Measurements from ENCODE around the gene PEG3.

PEG3 gene

GRCh38 chr19:56839652-56840450 is 675 bp downstream of the PEG3 start:
- Histone ChIP-seq H3K79me1 (ENCODE audit: low read length) (peaks cover 2% of the 10 kb centered on the region), H3K79me2 (ENCODE audit: control insufficient read depth, insufficient read depth, low read length, poor library complexity) (no peaks in the 10 kb centered on the region), H3K27me3 (ENCODE audit: insufficient read depth, low read length) (no peaks in the 10 kb centered on the region), H4K91ac (ENCODE audit: low read depth, low read length) (peak overlapping the region; percentile 37), H3K36me3 (ENCODE audit: control insufficient read depth in 1 of 2, insufficient read depth in 2 of 2, low read length in 2 of 2) (peaks cover 0 to 4% of the 10 kb centered on the region in 2 experiments), H2BK5ac (ENCODE audit: low read depth, low read length, poor library complexity) (peak overlapping the region; percentile 18), H3K23ac (ENCODE audit: low read length) (no peak overlapping the region), H3K27ac (ENCODE audit: low read depth, low read length) (peak overlapping the region; percentile 34), H3K9me3 (ENCODE audit: insufficient read depth, low read depth, low read length) (peaks cover 41% of the 10 kb centered on the region), H2BK120ac (ENCODE audit: insufficient read depth, low read length, poor library complexity) (no peak overlapping the region), H3K18ac (ENCODE audit: low read length) (no peak overlapping the region), H3K9ac (ENCODE audit: low read length) (no peak overlapping the region), H2BK12ac (ENCODE audit: low read length) (no peak overlapping the region), H3K4me3 (ENCODE audit: low read depth, low read length) (peak overlapping the region; percentile 74), H4K12ac (ENCODE audit: low read depth, low read length) (no peak overlapping the region), H4K8ac (ENCODE audit: low read depth, low read length) (peak overlapping the region; percentile 31), H3K4me2 (ENCODE audit: low read length) (peak overlapping the region; percentile 72), H3K14ac (ENCODE audit: low read length) (peak overlapping the region; percentile 4), H2AFZ (ENCODE audit: insufficient read depth, low read length, poor library complexity) (peak overlapping the region; percentile 17), H2AK5ac (ENCODE audit: low read length) (no peak overlapping the region), H3K4me1 (ENCODE audit: control insufficient read depth in 1 of 2, insufficient read depth in 2 of 2, low read length in 2 of 2) (no peaks in the 10 kb centered on the region), H3K4ac (ENCODE audit: low read depth, low read length) (no peak overlapping the region)
- peak; percentile 93 to 95 for DNase-seq
- no CpG with 5 or more reads among the region's 48 CpGs for WGBS (ENCODE audit: extremely low coverage, insufficient coverage, insufficient read length)

GRCh38 chr19:56838909-56839651 is 1.4 kb downstream of the PEG3 start:
- no peak overlapping the region for H2BK5ac ChIP-seq (ENCODE audit: low read depth, low read length, poor library complexity)
- H3K79me1 ChIP-seq (ENCODE audit: low read length) = peaks cover 2% of the 10 kb centered on the region
- no peak overlapping the region for H3K14ac ChIP-seq (ENCODE audit: low read length)
- no peaks in the 10 kb centered on the region for H3K27me3 ChIP-seq (ENCODE audit: insufficient read depth, low read length)
- no peak overlapping the region for H4K12ac ChIP-seq (ENCODE audit: low read depth, low read length)
- H2BK12ac ChIP-seq (ENCODE audit: low read length) = no peak overlapping the region
- no peak overlapping the region for H4K8ac ChIP-seq (ENCODE audit: low read depth, low read length)
- no peak overlapping the region for H3K23ac ChIP-seq (ENCODE audit: low read length)
- peaks cover 0 to 4% of the 10 kb centered on the region in 2 experiments for H3K36me3 ChIP-seq (ENCODE audit: control insufficient read depth in 1 of 2, insufficient read depth in 2 of 2, low read length in 2 of 2)
- WGBS (ENCODE audit: extremely low coverage, insufficient coverage, insufficient read length) = no CpG with 5 or more reads among the region's 34 CpGs
- no peak overlapping the region for H3K27ac ChIP-seq (ENCODE audit: low read depth, low read length)
- peak overlapping the region; percentile 67 for H3K4me3 ChIP-seq (ENCODE audit: low read depth, low read length)
- H3K9ac ChIP-seq (ENCODE audit: low read length) = no peak overlapping the region
- no peaks in the 10 kb centered on the region for H3K79me2 ChIP-seq (ENCODE audit: control insufficient read depth, insufficient read depth, low read length, poor library complexity)
- no peak overlapping the region for H3K18ac ChIP-seq (ENCODE audit: low read length)
- no peak overlapping the region for H3K4ac ChIP-seq (ENCODE audit: low read depth, low read length)
- no peak overlapping the region for H2AFZ ChIP-seq (ENCODE audit: insufficient read depth, low read length, poor library complexity)
- no peaks in the 10 kb centered on the region for H3K4me1 ChIP-seq (ENCODE audit: control insufficient read depth in 1 of 2, insufficient read depth in 2 of 2, low read length in 2 of 2)
- peak; percentile 95 to 96 for DNase-seq
- H3K4me2 ChIP-seq (ENCODE audit: low read length) = peak overlapping the region; percentile 20
- H4K91ac ChIP-seq (ENCODE audit: low read depth, low read length) = no peak overlapping the region
- H2AK5ac ChIP-seq (ENCODE audit: low read length) = no peak overlapping the region
- H2BK120ac ChIP-seq (ENCODE audit: insufficient read depth, low read length, poor library complexity) = no peak overlapping the region
- H3K9me3 ChIP-seq (ENCODE audit: insufficient read depth, low read depth, low read length) = peaks cover 41% of the 10 kb centered on the region

- Histone ChIP-seq H4K91ac (ENCODE audit: low read depth, low read length) (peak overlapping the region; percentile 11), H3K4me1 (ENCODE audit: control insufficient read depth in 1 of 2, insufficient read depth in 2 of 2, low read length in 2 of 2) (no peaks in the 10 kb centered on the region), H2BK120ac (ENCODE audit: insufficient read depth, low read length, poor library complexity) (no peak overlapping the region), H3K4ac (ENCODE audit: low read depth, low read length) (no peak overlapping the region), H3K9ac (ENCODE audit: low read length) (no peak overlapping the region), H4K12ac (ENCODE audit: low read depth, low read length) (no peak overlapping the region), H2AFZ (ENCODE audit: insufficient read depth, low read length, poor library complexity) (peak overlapping the region; percentile 24), H2AK5ac (ENCODE audit: low read length) (no peak overlapping the region), H2BK5ac (ENCODE audit: low read depth, low read length, poor library complexity) (no peak overlapping the region), H3K18ac (ENCODE audit: low read length) (no peak overlapping the region), H3K27ac (ENCODE audit: low read depth, low read length) (peak overlapping the region; percentile 35), H3K79me2 (ENCODE audit: control insufficient read depth, insufficient read depth, low read length, poor library complexity) (no peaks in the 10 kb centered on the region), H3K36me3 (ENCODE audit: control insufficient read depth in 1 of 2, insufficient read depth in 2 of 2, low read length in 2 of 2) (peaks cover 0 to 4% of the 10 kb centered on the region in 2 experiments), H4K8ac (ENCODE audit: low read depth, low read length) (peak overlapping the region; percentile 10), H3K9me3 (ENCODE audit: insufficient read depth, low read depth, low read length) (peaks cover 41% of the 10 kb centered on the region), H3K14ac (ENCODE audit: low read length) (peak overlapping the region; percentile 3), H3K23ac (ENCODE audit: low read length) (no peak overlapping the region), H3K4me2 (ENCODE audit: low read length) (peak overlapping the region; percentile 83), H3K79me1 (ENCODE audit: low read length) (peaks cover 2% of the 10 kb centered on the region), H3K27me3 (ENCODE audit: insufficient read depth, low read length) (no peaks in the 10 kb centered on the region), H2BK12ac (ENCODE audit: low read length) (no peak overlapping the region), H3K4me3 (ENCODE audit: low read depth, low read length) (peak overlapping the region; percentile 67)
- WGBS (ENCODE audit: extremely low coverage, insufficient coverage, insufficient read length) = no CpG with 5 or more reads among the region's 44 CpGs
- peak; percentile 83 to 89 for DNase-seq
Measured at GRCh38 chr19:56838024-56838908, 2.3 kb downstream of the PEG3 start.

GRCh38 chr19:56837492-56838023 is 3.0 kb downstream of the PEG3 start:
- H2BK5ac ChIP-seq (ENCODE audit: low read depth, low read length, poor library complexity) = no peak overlapping the region
- peak; percentile 59 to 73 for DNase-seq
- no CpG with 5 or more reads among the region's 25 CpGs for WGBS (ENCODE audit: extremely low coverage, insufficient coverage, insufficient read length)

More at GRCh38 chr19:56837492-56838023, 3.0 kb downstream of the PEG3 start:
- Histone ChIP-seq H3K79me1 (ENCODE audit: low read length) (peaks cover 2% of the 10 kb centered on the region), H3K27me3 (ENCODE audit: insufficient read depth, low read length) (no peaks in the 10 kb centered on the region), H3K18ac (ENCODE audit: low read length) (no peak overlapping the region), H3K27ac (ENCODE audit: low read depth, low read length) (no peak overlapping the region), H3K23ac (ENCODE audit: low read length) (no peak overlapping the region), H3K79me2 (ENCODE audit: control insufficient read depth, insufficient read depth, low read length, poor library complexity) (no peaks in the 10 kb centered on the region), H4K91ac (ENCODE audit: low read depth, low read length) (no peak overlapping the region), H3K36me3 (ENCODE audit: control insufficient read depth in 1 of 2, insufficient read depth in 2 of 2, low read length in 2 of 2) (peaks cover 0 to 4% of the 10 kb centered on the region in 2 experiments), H3K4me3 (ENCODE audit: low read depth, low read length) (peak overlapping the region; percentile 67), H2AFZ (ENCODE audit: insufficient read depth, low read length, poor library complexity) (peak overlapping the region; percentile 24), H2BK12ac (ENCODE audit: low read length) (no peak overlapping the region), H3K14ac (ENCODE audit: low read length) (no peak overlapping the region), H2AK5ac (ENCODE audit: low read length) (no peak overlapping the region), H3K9me3 (ENCODE audit: insufficient read depth, low read depth, low read length) (peaks cover 42% of the 10 kb centered on the region), H2BK120ac (ENCODE audit: insufficient read depth, low read length, poor library complexity) (no peak overlapping the region), H3K4ac (ENCODE audit: low read depth, low read length) (no peak overlapping the region), H4K8ac (ENCODE audit: low read depth, low read length) (no peak overlapping the region), H3K4me2 (ENCODE audit: low read length) (peak overlapping the region; percentile 83), H3K9ac (ENCODE audit: low read length) (no peak overlapping the region), H3K4me1 (ENCODE audit: control insufficient read depth in 1 of 2, insufficient read depth in 2 of 2, low read length in 2 of 2) (no peaks in the 10 kb centered on the region), H4K12ac (ENCODE audit: low read depth, low read length) (no peak overlapping the region)

All from trophoblast cell (in vitro differentiated cells and primary cell).